GM19240 (cell line): Measurements from ENCODE around the gene FANCC.

ENCODE experiments used
- DNase-seq: peaks from one replicate; pipeline ENCODE4 v3.0.0; 2011; ENCODE audit warnings: low spot score; ENCODE audit not compliant: insufficient read length

FANCC gene

DNA sequence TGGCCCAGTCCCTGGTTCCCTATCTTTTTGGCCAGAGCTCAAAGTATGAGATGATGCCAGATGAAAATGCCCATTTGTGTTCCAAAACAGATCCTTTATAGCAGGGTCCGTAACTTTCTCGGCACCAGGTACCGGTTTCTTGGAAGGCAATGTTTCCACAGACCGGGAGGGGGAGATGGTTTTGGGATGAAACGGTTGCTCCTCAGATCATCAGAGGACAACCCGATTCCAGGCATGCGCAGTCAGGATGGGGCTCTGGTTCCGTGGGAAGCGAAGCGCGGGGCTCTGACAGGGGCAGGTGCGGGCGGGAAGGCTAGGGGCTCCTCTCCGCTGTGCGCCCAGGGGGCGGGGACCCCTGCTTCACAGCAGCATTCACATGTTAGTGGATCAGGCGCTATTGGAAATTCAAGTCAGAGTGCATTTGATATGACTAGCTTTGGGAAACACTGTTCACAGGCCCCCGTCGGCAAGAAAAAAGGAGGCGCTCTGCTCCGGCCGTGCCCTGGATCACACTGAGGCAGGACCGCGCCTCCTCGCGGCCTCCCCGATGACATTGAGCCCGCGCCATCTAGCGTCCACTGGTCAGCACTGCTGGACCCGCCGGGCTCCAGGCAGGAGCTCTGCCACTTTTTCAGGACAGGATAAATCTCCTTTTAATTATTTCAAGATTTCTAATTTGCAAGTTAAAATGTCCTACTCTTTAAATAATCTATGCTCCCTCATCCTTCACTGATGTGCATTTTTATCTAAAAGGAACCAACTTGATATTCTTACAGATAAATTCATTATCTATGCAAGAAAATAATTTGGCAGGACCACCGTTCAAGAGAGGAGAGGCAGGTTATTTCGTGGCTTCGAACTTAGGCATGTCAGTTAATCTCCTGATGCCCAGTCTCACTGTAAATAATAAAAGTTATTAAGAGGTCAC is 190.0 kb downstream of the FANCC start:
- peak; percentile 43 for DNase-seq

DNA sequence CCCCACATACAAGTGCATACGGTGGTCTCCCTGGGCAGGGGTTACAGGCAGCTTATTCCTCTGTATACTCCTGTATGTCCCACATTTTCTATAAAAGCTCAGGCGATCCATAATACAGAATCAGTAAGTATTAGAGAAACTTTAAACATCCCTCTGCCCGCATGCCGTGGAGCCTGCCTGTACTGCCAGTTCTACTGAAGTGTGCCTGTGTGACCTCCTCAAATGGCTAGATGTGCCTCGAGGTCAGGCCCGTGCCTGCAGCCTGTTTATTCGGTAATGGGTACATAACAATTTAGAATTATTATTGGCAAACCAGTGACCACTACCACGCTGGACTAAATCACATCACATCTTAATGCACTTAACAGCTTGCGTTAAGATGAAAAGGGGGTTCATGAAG is 190.8 kb downstream of the FANCC start:
- DNase-seq = no peak

GRCh38 chr9:95125652-95126051 is 191.9 kb downstream of the FANCC start:
- DNase-seq = no peak

DNA sequence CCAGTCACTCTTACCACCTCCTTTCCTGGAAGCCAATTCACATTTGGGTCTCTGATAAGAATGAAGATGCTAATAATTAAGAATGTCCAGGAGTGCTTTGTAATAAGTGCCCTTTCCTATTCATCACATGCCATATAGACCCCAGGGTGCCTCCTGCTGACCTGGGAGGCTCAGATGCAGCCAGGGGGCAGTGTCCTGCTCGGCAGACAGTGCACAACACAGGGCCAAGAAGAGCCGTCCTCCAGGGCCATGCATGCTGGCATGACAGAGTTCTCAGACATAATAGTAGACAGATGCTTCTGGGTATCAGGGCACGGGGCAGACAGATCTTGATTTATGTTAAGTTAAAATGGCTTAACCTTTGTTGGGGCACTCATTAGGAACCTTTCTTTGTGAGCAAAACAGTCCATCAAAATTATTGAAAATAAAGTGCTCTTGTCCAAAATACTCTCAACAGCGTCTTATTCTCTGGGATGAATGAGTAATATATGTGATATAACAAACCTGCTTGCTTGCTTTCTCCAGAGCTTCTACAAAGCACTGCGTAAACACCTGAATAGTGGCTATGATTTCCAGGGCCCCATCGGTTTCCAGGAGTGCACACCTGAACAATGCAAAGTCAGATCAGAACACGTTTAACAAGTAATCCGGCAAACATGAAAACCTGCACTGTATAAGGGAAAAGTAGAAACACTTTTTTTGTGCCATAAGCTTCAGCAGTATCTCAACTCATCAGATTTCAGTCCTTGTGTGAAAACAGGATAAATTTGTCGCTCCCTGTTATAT is 192.7 kb downstream of the FANCC start:
- DNase-seq = no peak

- DNase-seq = no peak
Observed at GRCh38 chr9:95120781-95121370, 196.6 kb downstream of the FANCC start.

DNA sequence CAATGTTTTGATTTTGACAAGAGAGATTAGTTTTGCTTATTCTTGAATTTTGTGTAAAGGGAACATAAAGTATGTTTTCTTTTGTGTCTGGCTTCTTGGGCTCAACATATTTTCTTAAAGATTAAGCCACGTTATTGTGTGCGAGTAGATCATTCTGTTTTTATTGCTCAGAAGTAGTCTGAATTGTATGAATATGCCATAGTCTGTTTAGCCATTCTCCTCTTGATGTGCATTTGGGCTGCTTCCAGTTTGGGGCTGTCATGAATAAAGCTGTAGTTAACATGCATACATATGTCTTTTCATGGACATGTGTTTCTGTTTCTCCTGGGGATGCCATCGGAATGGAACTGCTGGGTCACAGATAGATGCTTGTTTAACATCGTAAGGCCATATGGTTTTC is 198.9 kb downstream of the FANCC start:
- no peak for DNase-seq

GRCh38 chr9:95116808-95117204 is 200.7 kb downstream of the FANCC start:
- DNase-seq = no peak

- DNase-seq = no peak
Observed at GRCh38 chr9:95116002-95116807, 201.3 kb downstream of the FANCC start.

DNA sequence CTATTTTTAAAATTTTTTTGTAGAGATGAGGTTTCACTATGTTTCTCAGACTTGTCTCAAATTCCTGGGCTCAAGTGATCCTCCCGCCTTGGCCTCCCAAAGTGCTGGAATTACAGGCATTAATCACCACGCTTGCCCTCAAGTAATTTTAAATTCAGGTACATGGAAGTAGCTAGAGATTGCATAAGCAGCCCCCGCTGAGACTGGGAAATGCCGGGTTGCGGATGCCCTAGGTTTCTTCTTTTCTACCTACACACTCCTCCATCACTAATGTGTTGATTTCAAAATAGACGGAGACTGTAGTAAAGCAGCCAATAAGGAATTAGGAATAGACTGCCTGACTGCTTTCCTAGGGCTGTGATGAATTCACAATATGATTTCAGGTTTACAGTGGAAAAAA is 202.4 kb downstream of the FANCC start:
- DNase-seq = no peak

DNA sequence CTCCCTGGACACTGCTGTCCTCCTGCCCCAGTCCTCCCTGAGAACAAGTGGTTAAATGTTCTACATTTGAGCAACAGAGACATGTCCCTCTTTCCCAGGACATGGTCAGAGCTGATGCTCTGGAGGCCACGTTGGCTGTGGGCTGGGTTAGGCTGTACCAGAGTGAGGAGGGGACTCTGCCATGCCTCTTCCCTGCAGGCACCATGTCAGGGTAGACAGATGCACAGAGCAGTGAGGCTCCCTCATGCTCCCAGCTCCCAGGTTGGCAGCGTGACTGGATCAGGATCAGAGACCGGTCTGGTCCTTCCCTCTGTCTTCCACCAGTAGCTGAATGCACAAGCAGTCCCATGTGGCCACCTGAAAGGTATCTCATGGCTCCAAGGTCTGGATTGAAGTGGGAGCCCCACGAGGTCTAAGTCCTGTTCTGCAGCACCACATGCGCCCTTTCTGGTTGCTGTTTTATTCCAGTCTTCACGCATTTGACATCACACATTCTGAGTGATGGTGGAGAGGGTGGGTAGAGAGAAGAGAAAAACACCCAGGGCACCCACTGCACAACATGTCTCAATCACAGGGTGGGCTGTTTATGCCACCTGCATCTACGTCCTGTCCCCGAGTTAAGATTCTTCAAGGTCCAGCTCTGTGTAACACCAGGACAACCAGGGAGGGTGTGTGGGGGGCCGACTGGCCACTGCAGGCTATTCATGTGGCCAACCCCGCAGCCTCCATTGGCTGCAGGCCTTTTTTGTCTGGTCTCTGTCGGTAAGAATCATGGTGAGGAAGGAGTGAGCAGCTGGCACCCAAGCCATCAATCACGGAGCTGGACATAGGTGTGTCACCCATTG is 204.9 kb downstream of the FANCC start:
- DNase-seq = no peak

DNA sequence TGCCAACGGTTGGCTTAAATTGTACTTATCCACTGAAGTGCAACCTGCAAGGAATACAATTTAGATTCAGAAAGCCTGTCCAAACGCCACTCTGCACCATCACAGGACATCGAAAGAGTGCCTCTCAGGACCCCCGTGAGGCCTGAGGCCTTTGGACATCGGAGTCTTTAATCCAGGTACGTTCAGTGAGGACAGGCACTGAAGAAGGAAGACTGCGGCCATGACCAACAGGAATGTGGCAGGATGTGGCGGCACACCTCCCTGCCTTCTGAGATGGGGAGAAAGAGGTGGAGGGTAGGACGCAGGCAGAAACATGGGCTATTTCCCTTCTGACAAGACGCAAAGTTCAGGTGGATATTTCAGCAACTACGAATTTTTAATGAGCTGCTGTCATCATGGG is 205.8 kb downstream of the FANCC start:
- no peak for DNase-seq

GRCh38 chr9:95110921-95111525 is 206.5 kb downstream of the FANCC start:
- DNase-seq = no peak

GRCh38 chr9:95109456-95109855 is 208.1 kb downstream of the FANCC start:
- no peak for DNase-seq

GRCh38 chr9:95108777-95109176 is 208.7 kb downstream of the FANCC start:
- DNase-seq = no peak

GRCh38 chr9:95107976-95108375 is 209.5 kb downstream of the FANCC start:
- DNase-seq = no peak

DNA sequence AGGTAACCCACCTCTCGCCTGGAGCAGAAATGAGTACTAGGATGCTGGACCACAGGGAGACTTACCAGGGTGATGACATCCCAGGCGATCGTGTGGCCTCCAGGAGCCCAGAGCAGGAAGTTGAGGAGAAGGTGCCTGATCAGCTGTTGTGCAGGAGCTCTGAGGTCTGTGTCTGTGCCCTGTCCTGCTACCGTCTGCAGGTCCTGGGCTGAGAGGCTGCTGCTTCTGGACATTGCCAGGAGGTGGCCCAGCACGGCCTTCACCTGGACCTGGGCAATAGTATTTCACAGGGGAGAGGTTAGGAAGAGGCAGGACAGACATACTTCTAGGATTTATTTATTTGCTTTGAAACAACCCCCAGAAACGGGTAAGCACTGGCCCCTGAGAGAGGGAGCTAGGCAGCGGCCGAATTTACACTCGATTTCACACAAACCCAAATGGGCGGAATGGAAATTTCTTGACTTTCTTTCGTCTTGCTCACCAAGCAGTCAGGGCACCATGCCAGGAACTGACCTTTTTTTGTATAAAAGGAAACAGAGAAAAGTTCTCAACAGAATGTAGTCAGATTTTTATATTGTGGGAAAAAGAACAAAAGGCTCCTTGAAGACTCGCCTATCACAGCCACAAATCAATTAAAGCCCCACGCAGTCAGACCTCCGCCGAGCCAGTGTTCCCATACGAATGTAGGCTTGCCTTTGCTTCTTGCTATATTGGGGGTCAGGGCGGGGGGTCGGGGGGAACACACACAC is 210.3 kb downstream of the FANCC start:
- no peak for DNase-seq

DNA sequence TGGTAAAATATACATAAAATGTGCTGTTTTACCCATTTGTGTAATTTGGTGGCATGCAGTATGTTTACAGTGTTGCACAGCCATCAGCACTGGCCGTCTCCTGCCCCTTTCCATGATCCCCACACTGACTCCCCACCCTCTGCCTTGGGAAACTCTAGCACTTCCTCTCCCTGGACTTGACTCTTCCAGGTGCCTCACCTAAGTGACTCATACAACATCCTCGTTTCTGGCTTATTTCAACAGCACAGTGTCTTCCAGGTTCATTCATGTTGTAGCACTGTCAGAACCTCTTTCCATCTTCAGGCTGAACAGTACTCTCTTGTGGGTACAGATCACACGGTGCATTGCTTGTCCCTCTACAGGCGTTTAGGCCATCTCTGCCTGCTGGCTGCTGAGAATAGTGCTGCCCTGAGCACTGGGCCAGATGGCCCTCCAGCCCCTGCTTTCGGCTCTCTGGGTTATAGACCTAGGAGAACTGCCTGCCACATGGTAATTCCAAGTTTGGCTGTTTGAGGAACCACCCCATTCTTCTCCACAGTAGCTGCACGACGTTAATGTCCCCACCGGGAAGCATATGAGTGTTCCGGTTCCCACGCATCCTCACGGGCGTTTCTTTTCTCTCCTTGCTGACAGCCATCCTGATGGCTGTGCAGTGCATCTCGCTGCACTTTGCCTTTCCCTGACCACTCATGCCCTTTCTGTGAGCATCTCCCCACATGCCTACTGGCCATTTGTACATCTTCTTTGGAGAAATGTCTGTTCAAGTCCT is 211.8 kb downstream of the FANCC start:
- no peak for DNase-seq

GRCh38 chr9:95104980-95105379 is 212.5 kb downstream of the FANCC start:
- no peak for DNase-seq

- no peak for DNase-seq
Observed at GRCh38 chr9:95104581-95104960, 212.9 kb downstream of the FANCC start.
